Calu3 (cell line): ENCODE data around the gene PITX1. TPM values are rescaled to one million over a fixed set of nuclear protein-coding genes. Genes with fewer than 3 reads are reported as not detected.
A peak's percentile ranks its signal among the peaks of the same experiment; 100 is the strongest.

Experiments
- BruUV-seq: library from RNA; stranded (reverse); fragments of 400-500 nt; replicated peaks from 2 replicates; lab custom pipeline; 2021; lab: Mats Ljungman, UMichigan
- CTCF ChIA-PET: fragments of 300-600 bp; sonication (Branson Sonifier 250); formaldehyde crosslinking; loops from one replicate; lab custom pipeline; 2022; ENCODE audit warnings: antibody characterized with exemption; lab: Charles Lee
- DNase-seq: peaks from one replicate; pipeline ENCODE4 v3.0.0; 2022
- H3K27ac Mint-ChIP-seq: one replicate; pipeline ENCODE4 v1.8.0; 2022; ENCODE audit warnings: mixed read lengths; ENCODE audit not compliant: unreplicated experiment
- H3K27me3 Mint-ChIP-seq: one replicate; pipeline ENCODE4 v1.8.0; 2022; ENCODE audit warnings: mixed read lengths; ENCODE audit not compliant: unreplicated experiment
- H3K36me3 Mint-ChIP-seq: one replicate; pipeline ENCODE4 v1.8.0; 2022; ENCODE audit warnings: mild to moderate bottlenecking, moderate library complexity, mixed read lengths; ENCODE audit not compliant: insufficient read depth, unreplicated experiment
- H3K4me1 Mint-ChIP-seq: one replicate; pipeline ENCODE4 v1.8.0; 2022; ENCODE audit warnings: mild to moderate bottlenecking, low read depth, mixed read lengths; ENCODE audit not compliant: unreplicated experiment
- H3K4me3 Mint-ChIP-seq: one replicate; pipeline ENCODE4 v1.8.0; 2022; ENCODE audit warnings: mild to moderate bottlenecking, low read depth, moderate library complexity, mixed read lengths; ENCODE audit not compliant: unreplicated experiment
- H3K9me3 Mint-ChIP-seq: one replicate; pipeline ENCODE4 v1.8.0; 2022; ENCODE audit warnings: low read depth, mixed read lengths; ENCODE audit not compliant: unreplicated experiment
- intact Hi-C: fragments of 100-400 bp; cut with micrococcal nuclease; formaldehyde crosslinking; loops from one replicate; pipeline ENCODE4 v1.10.0; 2022; ENCODE audit not compliant: unreplicated experiment
- total RNA-seq: library from RNA; stranded (reverse); gene quantifications from 2 replicates; pipeline ENCODE4 v1.2.3, GENCODE V29; 2022
- TF ChIP-seq, protein P1 (sequence below): fragments of 200-600 bp; IDR thresholded peaks from one replicate; pipeline ENCODE4 v1.8.0; 2022; ENCODE audit warnings: antibody characterized with exemption; ENCODE audit not compliant: unreplicated experiment

Gene PITX1
- total RNA-seq, 1 experiment from 2014 or later, result 12.1 TPM

- CTCF ChIA-PET, result interaction anchor here (0.6 to 0.9 kb wide), 2 partner anchors 184 to 369 kb away, joined by 3 read pairs; no protein-coding TSS in a partner anchor
- DNase-seq, result peak; percentile 43
- intact Hi-C loops, result loop anchor here (5.0 kb wide), 2 partner anchors 96 to 161 kb away; no protein-coding TSS in a partner anchor
- Mint-ChIP-seq H3K36me3 (peaks cover 50% of the 10 kb centered on the region), H3K4me3 (peak overlapping the region; percentile 88), H3K27ac (peak overlapping the region; percentile 69), H3K9me3 (peaks cover 3% of the 10 kb centered on the region), H3K4me1 (peaks cover 16% of the 10 kb centered on the region), H3K27me3 (peaks cover 56% of the 10 kb centered on the region)
- TF ChIP-seq, protein P1, sequence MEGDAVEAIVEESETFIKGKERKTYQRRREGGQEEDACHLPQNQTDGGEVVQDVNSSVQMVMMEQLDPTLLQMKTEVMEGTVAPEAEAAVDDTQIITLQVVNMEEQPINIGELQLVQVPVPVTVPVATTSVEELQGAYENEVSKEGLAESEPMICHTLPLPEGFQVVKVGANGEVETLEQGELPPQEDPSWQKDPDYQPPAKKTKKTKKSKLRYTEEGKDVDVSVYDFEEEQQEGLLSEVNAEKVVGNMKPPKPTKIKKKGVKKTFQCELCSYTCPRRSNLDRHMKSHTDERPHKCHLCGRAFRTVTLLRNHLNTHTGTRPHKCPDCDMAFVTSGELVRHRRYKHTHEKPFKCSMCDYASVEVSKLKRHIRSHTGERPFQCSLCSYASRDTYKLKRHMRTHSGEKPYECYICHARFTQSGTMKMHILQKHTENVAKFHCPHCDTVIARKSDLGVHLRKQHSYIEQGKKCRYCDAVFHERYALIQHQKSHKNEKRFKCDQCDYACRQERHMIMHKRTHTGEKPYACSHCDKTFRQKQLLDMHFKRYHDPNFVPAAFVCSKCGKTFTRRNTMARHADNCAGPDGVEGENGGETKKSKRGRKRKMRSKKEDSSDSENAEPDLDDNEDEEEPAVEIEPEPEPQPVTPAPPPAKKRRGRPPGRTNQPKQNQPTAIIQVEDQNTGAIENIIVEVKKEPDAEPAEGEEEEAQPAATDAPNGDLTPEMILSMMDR, result no peak
- no TSS peak for BruUV-seq
These were observed 2.8 kb downstream of the PITX1 start for GRCh38 chr5:135030956-135031812.

GRCh38 chr5:135030123-135030955 is 3.7 kb downstream of the PITX1 start:
- BruUV-seq, result no TSS peak
- TF ChIP-seq, protein P1, result no peak
- DNase-seq, result peak; percentile 43
- intact Hi-C loops, result loop anchor here (5.0 kb wide), 2 partner anchors 97 to 162 kb away; no protein-coding TSS in a partner anchor
- CTCF ChIA-PET, result interaction anchor here (0.6 kb wide), 2 partner anchors 153 to 368 kb away, joined by 3 to 5 read pairs; no protein-coding TSS in a partner anchor
- H3K27ac Mint-ChIP-seq, result peak overlapping the region; percentile 46
- H3K4me1 Mint-ChIP-seq, result peaks cover 25% of the 10 kb centered on the region
- H3K36me3 Mint-ChIP-seq, result peaks cover 50% of the 10 kb centered on the region
- peak overlapping the region; percentile 88 for H3K4me3 Mint-ChIP-seq
- H3K9me3 Mint-ChIP-seq, result peaks cover 3% of the 10 kb centered on the region
- peaks cover 48% of the 10 kb centered on the region for H3K27me3 Mint-ChIP-seq

DNA sequence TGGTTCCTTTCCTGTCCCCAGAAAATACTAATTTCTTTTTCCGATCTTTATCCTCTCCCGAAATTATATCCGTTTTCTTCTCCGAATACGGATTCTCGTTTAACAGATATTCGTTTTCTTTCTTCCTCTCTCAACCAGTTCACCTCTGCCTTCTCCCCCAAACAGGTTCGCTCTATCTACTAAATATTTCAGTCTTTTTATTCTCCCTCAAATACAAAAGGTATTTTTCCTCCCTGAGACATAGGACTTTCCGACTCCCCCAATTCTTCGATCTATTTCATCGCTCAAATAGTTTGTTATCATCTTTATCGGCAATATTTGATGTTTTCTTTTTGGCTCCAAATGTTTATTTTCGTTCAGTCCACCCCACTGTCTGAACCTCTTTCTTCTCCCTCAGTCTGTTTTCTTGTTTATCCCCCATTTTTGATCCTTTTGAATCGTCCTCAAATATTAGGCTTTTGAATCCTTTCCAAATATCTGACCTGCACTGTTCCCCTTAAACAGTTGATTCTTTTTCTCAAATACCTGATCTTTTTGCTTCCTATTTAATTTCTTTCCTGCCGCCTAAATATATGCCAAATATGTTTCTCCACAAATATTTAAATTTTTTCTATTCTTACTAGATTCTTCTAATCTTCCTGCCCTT is 4.4 kb downstream of the PITX1 start:
- Mint-ChIP-seq H3K4me1 (peaks cover 23% of the 10 kb centered on the region), H3K27ac (no peak overlapping the region), H3K4me3 (no peak overlapping the region), H3K9me3 (peaks cover 3% of the 10 kb centered on the region), H3K27me3 (peaks cover 40% of the 10 kb centered on the region), H3K36me3 (peaks cover 44% of the 10 kb centered on the region)
- TF ChIP-seq, protein P1, result no peak
- CTCF ChIA-PET, result interaction anchor here (0.6 kb wide), 1 partner anchor 153 kb away, joined by 5 read pairs; no protein-coding TSS in a partner anchor
- BruUV-seq, result no TSS peak
- DNase-seq, result no peak
- intact Hi-C loops, result loop anchor here (5.0 kb wide), 2 partner anchors 98 to 163 kb away; no protein-coding TSS in a partner anchor
